Kidney (tissue), 14 donors: ENCODE results near the gene SLC13A5. TPM values are rescaled to one million over a fixed set of nuclear protein-coding genes. Genes with fewer than 3 reads are reported as not detected.
A peak's percentile ranks its signal among the peaks of the same experiment; 100 is the strongest.

Source experiments
- DNase-seq, 5 donors: peaks; one replicate each; pipeline ENCODE4 v3.0.0-alpha.2; 2013 to 2020
- FAIRE-seq: peaks from 2 replicates; lab custom pipeline; 2012; peaks lifted over from hg19 to GRCh38; lab: Jason Lieb, UNC
- H3K27ac ChIP-seq, 2 donors: one replicate each; pipeline ENCODE4 v1.7.0; 2013; ENCODE audit warnings: low read depth in 2 of 2, low read length in 2 of 2, inconsistent platforms in 1 of 2
- H3K27me3 ChIP-seq: one replicate; pipeline ENCODE4 v1.7.1; 2013; ENCODE audit warnings: low read length, inconsistent platforms; ENCODE audit not compliant: control insufficient read depth, insufficient read depth
- H3K36me3 ChIP-seq, 3 donors: one replicate each; pipeline versions ENCODE4 v1.7.0 to v1.7.1; 2013; ENCODE audit warnings: low read length in 3 of 3, control low read depth in 1 of 3, inconsistent platforms in 1 of 3; ENCODE audit not compliant: insufficient read depth in 3 of 3, control insufficient read depth in 2 of 3
- H3K4me1 ChIP-seq, 3 donors: one replicate each; pipeline versions ENCODE4 v1.7.0 to v1.7.1; 2013; ENCODE audit warnings: low read length in 3 of 3, inconsistent platforms in 1 of 3, low read depth in 1 of 3; ENCODE audit not compliant: control insufficient read depth in 2 of 3, insufficient read depth in 2 of 3
- H3K4me3 ChIP-seq, 3 donors: one replicate each; pipeline versions ENCODE4 v1.7.0 to v1.8.1; 2013; ENCODE audit warnings: low read length in 3 of 3, control low read depth in 1 of 3, inconsistent platforms in 1 of 3
- H3K9ac ChIP-seq, 3 donors: one replicate each; pipeline versions ENCODE4 v1.7.0 to v1.7.1; 2013; ENCODE audit warnings: low read length in 3 of 3, control low read depth in 1 of 3, inconsistent platforms in 1 of 3
- H3K9me3 ChIP-seq, 3 donors: one replicate each; pipeline versions ENCODE4 v1.7.0 to v1.7.1; 2013; ENCODE audit warnings: low read length in 3 of 3, control low read depth in 1 of 3, inconsistent platforms in 1 of 3; ENCODE audit not compliant: control insufficient read depth in 2 of 3, insufficient read depth in 1 of 3
- intact Hi-C: fragments of 100-400 bp; cut with DNase I; formaldehyde crosslinking; loops from one replicate; pipeline ENCODE4 v1.11.1; 2022
- polyA plus RNA-seq: library from polyadenylated mRNA; stranded (reverse); fragments of 350-450 nt; fragmentation: Illumina TruSeq; extraction: RNeasy Lipid Tissue Mini Kit (QIAGEN cat#74804); gene quantifications from one replicate; pipeline ENCODE4 v1.2.3, GENCODE V29; 2014; ENCODE audit warnings: low read depth, low replicate concordance; ENCODE audit not compliant: insufficient read depth
- total RNA-seq: library from RNA; stranded (reverse); fragmentation: NEBNext Ultra II Directional; extraction: Animal tissue kit (Norgen Biotek cat#: 25700); gene quantifications from one replicate; pipeline ENCODE4 v1.2.1, GENCODE V29; 2021
- TF ChIP-seq, protein P1 (sequence below): IDR thresholded peaks from 3 replicates; pipeline ENCODE4 v1.5.1; 2012; ENCODE audit warnings: mild to moderate bottlenecking, moderate library complexity, borderline replicate concordance; ENCODE audit not compliant: insufficient read depth; ENCODE audit errors: extremely low read depth
- donor health status: control.
- donor health status: control.
- donor health status: control.
- donor health status: control.
- donor health status: control.
- donor health status: DM: yes; HTN: yes; CAD: no.
- donor health status: Normal renal cell carcinoma (clear cell type).

Gene SLC13A5
- total and polyA plus RNA-seq, 2 donors from 2014 or later = not detected

DNA sequence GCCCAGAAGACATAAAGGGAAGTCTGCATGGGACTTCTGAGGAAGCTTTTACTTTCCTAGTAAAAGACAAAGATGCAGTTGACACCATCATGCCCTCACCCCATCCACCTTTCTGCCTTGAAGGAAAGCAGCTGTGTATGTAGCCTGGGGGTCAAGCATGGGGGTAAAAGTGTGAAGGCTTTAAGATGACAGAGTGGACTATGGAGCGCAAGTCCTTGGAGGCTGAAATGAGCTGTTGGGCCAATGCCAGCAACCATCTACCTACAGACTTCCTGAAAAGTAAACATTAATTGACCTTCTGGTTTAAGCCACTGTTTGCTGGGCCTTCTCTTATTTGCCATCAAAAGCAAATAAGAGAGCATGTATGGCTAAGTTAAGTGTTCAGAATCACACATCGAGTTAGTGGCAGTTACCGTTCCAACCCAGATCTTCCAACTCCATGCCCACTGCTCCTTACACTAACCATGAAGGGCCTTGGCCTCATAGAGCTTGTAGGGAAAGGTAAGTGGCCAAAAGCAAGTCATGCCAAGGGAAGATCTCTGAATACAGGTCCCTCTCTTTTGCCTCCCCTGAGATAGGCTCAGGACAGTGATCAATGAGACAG, 30.0 kb downstream of the SLC13A5 start:
- Histone ChIP-seq H3K36me3 (no peaks in the 10 kb centered on the region), H3K9ac (no peak overlapping the region), H3K27me3 (no peaks in the 10 kb centered on the region), H3K4me3 (no peak overlapping the region), H3K27ac (no peak overlapping the region), H3K9me3 (no peaks in the 10 kb centered on the region), H3K4me1 (no peaks in the 10 kb centered on the region)
- intact Hi-C loops = no loop called here
- TF ChIP-seq, protein P1, sequence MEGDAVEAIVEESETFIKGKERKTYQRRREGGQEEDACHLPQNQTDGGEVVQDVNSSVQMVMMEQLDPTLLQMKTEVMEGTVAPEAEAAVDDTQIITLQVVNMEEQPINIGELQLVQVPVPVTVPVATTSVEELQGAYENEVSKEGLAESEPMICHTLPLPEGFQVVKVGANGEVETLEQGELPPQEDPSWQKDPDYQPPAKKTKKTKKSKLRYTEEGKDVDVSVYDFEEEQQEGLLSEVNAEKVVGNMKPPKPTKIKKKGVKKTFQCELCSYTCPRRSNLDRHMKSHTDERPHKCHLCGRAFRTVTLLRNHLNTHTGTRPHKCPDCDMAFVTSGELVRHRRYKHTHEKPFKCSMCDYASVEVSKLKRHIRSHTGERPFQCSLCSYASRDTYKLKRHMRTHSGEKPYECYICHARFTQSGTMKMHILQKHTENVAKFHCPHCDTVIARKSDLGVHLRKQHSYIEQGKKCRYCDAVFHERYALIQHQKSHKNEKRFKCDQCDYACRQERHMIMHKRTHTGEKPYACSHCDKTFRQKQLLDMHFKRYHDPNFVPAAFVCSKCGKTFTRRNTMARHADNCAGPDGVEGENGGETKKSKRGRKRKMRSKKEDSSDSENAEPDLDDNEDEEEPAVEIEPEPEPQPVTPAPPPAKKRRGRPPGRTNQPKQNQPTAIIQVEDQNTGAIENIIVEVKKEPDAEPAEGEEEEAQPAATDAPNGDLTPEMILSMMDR = no peak
- FAIRE-seq = no peak
- peak in 1 of 5 donors; percentile 29 for DNase-seq

DNA sequence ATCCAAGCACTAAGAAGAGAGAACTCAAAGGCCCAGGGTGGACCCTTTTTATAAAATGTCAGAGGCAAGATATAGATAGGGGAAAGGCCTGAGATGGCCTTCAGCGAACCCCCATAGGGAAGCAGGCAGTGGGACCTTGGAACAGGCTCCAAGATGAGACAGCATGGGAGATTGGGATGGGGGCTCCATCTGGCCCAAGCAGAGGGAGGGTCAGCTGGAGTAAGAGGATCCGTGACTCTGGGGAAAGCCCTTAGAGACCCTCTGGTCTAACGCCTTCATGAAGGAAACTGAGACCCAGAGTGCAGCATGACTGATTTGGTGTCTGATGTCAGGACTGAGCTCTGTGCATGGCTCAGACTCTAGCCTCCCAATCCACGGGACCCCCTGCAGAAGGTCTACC, 30.8 kb downstream of the SLC13A5 start:
- H3K9ac ChIP-seq = no peak overlapping the region
- no peaks in the 10 kb centered on the region for H3K27me3 ChIP-seq
- H3K36me3 ChIP-seq = no peaks in the 10 kb centered on the region
- no peak overlapping the region for H3K4me3 ChIP-seq
- intact Hi-C loops = no loop called here
- DNase-seq (peak in 1 of 5 donors; percentile 8), FAIRE-seq (no peak)
- no peak overlapping the region for H3K27ac ChIP-seq
- TF ChIP-seq, protein P1 = no peak
- no peaks in the 10 kb centered on the region for H3K9me3 ChIP-seq
- no peaks in the 10 kb centered on the region for H3K4me1 ChIP-seq

DNA sequence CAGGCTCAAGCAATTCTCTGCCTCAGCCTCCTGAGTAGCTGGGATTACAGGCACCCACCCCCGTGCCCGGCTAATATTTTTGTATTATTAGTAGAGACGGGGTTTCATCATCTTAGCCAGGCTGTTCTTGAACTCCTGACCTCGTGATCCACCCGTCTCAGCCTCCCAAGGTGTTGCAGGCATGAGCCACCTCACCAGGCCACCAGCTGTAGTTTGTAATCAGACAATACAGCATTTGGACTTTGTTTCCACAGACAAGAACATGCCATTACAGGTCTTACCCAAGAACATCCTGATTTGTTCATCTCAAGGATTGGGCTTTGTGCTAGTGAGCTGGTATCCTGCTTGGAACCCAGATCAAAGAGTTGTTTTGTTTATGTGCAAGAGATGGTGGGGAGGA, 31.5 kb downstream of the SLC13A5 start:
- H3K27me3 ChIP-seq = no peaks in the 10 kb centered on the region
- H3K9ac ChIP-seq = no peak overlapping the region
- H3K4me1 ChIP-seq = no peaks in the 10 kb centered on the region
- H3K9me3 ChIP-seq = no peaks in the 10 kb centered on the region
- H3K36me3 ChIP-seq = no peaks in the 10 kb centered on the region
- no peak for FAIRE-seq
- peak in 1 of 5 donors; percentile 22 for DNase-seq
- H3K4me3 ChIP-seq = no peak overlapping the region
- no peak overlapping the region for H3K27ac ChIP-seq
- intact Hi-C loops = no loop called here
- TF ChIP-seq, protein P1 = no peak

DNA sequence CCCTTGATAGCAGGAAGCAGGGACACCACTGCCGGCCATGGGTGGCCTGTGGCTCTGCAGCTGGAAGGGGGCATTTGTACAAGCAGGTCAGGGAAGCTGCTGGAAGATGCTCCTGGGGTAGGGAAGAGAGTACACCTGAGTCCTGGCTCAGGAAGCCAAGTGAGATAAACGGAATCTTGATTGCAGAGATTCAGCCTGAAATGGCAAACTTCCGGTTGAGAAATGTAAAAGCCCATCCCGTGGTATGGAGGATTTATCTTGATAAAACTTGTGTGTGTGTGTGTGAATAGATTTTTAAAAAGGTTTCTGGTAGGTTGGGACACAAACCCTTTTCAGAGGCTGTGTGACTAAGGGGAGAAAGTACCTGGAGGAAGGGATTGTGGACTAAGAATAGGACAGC, 32.0 kb downstream of the SLC13A5 start:
- Histone ChIP-seq H3K36me3 (no peaks in the 10 kb centered on the region), H3K4me3 (no peak overlapping the region), H3K4me1 (no peaks in the 10 kb centered on the region), H3K9me3 (no peaks in the 10 kb centered on the region), H3K27me3 (no peaks in the 10 kb centered on the region), H3K27ac (no peak overlapping the region), H3K9ac (no peak overlapping the region)
- FAIRE-seq (no peak), DNase-seq (peak in 1 of 5 donors; percentile 12)
- TF ChIP-seq, protein P1 = no peak
- intact Hi-C loops = no loop called here
